GM21723 (cell line): ENCODE results near the gene PRR14.

Experiments used
- ATAC-seq: cut with Tn5 transposase; IDR thresholded peaks from one replicate; pipeline ENCODE4 v1.9.1; 2021; ENCODE audit warnings: mild to moderate bottlenecking, moderate library complexity; ENCODE audit not compliant: unreplicated experiment

PRR14 gene

DNA sequence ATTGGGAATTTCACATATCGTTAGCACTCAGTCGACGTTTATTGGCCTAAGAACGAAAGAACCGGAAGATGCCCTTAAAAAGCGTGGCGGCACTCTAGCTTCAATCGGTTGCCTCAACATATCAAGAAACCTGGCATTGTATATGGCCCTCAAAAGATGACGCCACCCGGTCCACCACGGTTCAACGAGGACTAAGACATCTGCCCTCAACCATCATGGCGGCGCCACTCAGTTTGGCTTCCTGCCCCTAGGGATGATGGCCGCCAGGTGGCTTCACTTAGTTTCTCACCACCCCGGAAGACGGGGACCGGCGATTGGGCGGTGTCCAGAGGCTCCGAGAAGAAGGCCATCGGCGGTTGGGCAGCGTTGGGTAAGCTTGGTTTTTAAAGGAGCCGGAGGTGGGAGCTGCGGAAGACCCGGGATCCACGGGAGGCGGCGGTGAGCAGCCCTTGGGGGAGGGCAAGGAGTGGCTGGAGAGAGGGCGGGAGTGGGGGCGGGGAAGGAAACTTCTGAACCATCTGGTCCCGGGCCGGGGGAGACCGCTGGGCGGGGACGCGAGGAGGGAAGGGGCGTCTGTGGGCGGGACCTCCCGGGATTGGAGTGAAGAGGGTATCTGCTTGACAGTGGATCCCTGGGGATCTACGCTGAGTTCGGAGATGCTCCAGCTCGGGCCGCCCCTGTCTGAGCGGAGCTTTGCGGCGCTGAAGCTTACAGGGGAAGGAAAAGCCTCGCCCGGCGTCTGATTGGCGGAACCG is at the start of gene PRR14:
Gene PRR14 (plus strand): TSS at position 592 of the 755 bp plus-strand sequence. CDS start 686 bp downstream, outside the sequence.
- peak; percentile 72 for ATAC-seq

DNA sequence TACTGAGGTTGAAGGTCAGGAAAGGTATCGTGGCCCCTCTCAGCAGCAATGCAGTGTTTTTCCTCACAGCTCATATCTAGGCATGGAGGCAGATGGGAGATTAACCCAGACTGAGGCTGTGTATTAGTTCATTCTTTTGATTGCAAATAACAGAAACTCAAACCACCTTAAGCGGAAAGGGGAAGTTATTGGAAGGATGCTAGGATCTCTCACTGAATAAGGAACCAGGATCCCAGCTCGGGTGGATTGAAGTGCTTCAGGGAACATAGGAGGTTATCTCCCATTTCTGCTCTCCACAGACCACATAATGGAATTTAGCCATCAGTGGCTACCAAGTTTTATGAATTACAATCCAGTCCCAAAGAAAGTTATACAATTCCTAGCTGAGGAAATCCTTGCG is 48.8 kb upstream of the PRR14 start:
- ATAC-seq = no peak

DNA sequence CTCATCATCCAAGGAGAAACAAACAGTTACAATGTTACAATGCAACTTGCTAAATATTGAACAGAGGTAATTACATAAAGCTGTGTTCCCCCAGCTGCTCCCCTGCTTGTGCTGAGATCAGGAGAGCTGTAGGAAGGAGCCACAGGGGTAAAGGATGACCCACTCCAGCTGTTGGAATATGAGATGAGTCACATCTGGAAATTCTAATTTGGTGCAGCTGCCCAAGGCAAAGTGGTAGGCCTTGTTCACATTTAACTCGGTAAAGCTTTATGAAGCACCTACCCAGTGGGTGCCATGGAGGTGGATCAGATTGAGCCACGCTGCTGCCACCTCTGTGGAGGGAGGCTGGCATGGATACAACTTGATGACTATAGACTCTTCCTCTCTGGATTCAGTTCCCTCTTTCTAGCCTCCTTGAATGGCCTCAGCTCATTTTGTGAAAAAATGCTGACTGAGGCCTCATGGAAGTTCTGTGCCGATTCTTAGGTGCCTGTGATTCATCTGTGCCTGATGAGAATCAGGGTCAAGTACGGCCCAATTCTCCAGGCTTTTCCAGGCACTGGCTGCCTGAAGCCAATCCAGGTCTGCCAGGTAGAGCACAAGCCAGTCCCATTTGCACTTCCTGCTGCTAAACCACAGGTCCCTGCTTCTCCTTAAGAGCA is 48.0 kb upstream of the PRR14 start:
- no peak for ATAC-seq

DNA sequence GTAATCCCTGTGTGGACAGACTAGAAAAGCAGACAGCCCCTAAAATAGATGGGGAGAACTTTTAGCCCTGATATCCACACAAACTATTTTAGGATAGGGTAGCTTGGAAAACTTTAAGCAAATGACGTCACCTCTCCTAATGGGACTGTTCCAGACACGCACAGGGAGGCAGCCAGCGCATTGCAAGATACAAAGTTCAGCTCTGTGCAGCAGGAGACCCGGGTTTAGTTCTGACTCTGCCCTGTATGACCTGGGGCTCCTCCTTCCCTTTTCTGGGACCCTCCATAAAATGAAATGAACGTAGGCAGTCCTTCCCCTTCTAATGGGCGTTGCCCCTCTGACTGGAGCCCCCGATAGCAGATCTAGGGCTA is 46.8 kb upstream of the PRR14 start:
- no peak for ATAC-seq

DNA sequence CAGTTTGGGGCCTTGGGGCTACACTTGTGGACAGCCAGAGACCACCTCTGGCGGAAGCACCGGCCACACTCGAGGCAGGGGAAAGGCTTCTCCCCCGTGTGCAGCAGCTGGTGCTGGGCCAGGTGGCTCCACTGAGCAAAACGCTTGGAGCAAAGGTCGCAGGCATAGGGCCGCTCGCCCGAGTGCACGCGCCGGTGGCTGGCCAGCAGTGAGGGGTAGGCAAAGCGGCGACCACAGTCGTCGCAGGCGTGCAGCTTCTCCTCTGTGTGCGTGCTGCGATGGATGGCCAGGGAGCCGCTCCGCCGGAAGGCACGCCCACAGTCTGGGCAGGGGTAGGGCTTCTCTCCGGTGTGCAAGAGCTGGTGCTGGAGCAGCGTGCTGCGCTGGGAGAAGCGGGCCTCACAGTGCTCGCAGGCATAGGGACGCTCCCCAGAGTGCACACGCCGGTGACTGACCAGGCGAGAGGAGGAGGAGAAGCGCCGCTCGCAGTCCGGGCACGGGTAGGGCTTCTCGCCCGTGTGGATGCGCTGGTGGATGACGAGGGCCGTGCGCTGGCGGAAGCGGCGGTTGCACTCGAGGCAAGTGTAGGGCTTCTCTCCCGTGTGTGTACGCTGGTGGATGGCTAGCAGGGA is 46.3 kb upstream of the PRR14 start:
- no peak for ATAC-seq

DNA sequence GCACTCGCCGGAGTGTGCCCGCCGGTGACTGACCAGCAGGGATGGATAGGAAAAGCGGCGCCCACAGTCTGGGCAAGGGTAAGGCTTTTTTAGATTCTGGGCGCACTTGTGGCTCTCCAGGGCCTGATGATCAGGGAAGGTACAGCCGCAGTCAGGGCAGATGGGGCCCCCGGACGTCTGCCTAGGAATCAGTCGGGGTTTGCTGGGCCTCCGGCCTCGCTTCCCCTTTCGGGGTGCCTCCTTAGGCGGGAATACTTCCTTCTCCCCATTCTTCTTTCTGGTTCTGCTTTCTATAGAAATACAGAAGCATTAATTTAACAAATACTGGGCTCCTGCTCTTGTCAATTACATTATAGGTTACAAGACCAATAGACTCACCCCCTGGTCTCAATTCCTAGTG is 45.6 kb upstream of the PRR14 start:
- ATAC-seq = no peak

DNA sequence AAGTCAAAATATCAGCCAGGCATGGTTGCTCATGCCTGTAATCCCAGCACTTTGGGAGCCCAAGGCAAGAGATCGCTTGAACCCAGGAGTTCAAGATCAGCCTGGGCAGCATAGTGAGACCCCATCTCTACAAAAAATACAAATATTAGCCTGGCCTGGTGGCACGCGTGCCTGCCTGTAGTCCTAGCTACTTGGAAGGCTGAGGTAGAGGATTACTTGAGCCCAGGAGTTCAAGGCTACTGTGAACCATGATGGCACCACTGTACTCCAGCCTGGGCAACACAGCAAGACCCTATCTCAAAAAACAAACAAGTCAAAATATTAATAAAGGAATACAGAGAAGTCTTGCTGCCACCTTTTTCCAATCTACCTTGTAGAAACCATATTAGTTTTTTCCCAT is 44.8 kb upstream of the PRR14 start:
- ATAC-seq = no peak

DNA sequence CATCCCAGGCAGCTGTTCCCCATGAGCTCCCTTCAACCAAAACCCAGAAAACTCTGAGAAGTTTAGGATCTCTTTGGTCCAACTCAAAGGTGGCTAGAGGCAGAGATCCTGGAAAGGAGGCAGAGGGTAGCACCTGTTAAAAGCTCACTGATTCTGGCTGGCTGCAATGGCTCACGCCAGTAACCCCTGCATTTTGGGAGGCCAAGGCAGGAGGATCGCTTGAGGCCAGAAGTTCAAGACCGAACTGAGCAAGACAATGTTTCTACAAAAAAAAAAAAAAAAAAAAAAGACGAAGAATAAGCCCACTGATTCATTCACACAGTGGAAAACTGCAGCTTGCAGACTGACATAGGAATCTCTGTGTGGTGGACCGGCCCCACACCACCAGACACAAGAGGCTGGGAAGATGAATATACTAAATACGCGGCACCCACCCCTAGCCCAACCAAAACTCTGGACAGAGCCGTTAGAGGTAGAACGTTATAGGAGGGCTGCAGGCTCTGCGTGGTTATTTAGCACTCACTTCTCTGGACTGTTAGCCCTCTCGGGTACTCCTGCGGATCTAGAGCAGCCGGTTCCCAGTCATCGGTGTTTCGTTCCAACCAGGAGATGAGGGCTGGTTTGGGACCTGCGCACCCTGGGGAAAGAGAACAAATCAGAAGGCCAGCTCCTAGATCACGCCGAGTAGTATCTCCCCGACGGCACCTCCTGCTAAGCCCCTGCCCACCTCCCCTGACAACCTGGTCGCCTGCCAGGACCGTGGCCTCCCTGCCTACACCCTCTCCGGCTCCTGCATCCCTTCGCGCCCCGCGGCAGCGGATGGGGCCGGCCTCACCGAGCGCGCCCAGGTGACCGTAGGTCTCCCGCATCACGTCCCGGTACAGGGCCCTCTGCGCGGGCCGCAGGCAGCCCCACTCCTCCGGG is 41.5 kb upstream of the PRR14 start:
- peak; percentile 41 for ATAC-seq

DNA sequence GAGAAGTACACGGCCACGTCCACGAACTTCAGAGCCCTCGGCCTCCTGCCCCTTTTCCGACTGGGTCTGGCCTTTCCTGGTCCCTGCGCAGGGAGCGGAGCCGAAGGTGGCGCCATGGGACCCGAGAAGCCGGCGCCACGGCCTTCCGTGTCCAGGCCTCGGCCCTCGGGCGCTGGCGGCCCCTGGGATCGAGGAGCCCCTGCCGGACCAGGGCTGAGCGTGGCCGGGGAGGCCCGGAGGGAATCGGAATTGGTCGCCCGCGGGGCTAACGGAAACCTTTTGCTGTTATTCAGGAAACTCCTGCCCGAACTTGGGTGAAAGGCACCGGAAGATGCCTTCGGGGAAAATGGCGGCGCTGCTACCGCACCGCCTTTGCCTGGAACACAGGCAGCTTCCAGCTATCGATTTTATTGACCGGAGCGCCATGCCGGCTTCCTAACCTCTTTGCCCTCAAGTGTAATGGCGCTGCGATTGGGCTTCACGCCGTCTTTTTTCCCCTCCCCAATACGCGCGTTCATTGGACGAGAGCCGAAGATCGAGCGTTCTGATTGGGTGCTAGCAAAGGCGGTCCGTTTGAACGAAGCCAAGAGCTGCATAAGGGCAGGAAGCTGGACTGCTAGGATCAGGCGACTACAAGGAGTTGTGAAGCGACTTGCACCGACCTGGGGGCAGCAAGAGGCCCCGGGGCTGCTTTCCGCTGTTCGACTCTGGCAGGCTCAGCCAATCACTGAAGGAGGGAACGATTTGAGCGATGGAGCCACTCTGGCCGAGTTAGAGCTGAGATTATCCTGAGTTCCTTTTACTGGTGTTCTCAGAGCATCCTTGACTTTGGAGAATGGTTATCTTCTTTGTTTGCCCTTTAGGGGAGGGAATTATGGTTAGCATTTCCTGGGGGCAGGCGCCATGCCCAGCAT is 40.6 kb upstream of the PRR14 start, which contains the start of gene ZNF689:
Gene ZNF689 (minus strand): TSS at position 464 of the 914 bp plus-strand sequence. CDS start 348 bp downstream, at position 116.
- peak; percentile 84 for ATAC-seq

DNA sequence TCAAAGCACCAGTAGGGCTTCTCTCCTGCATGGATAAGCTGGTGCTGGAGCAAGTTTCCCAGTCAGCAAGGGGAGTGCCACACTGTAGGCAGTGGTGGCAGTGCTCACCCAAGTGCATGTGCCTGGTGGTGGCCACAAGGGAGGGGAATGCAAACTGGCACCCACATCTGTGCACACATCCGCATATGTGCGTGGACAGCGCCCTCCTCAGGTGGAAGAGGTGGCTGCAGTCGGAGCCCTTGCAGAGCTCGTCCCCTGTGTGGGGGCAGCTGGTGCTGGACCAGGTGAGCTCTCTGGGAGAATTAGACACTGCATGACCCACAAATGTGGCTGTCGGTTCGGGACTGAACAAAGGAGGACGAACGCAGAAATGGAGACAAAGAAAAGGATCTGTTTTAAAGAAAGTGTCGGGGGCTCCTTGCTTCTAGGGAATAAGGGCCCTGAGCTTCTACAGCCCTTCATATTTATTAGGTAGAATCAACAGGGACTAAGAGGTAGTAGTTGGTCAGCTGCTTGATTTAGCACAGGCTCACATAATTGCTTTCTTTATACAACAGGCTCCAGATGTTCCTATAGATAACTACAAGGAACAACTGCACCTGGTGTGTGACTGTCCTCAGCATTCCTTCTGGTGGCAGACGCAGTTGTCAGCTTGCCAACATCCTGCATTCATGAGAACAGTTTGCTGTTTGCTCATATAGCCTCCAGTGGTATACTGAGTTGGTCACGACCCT is 35.2 kb upstream of the PRR14 start:
- ATAC-seq = peak; percentile 62

DNA sequence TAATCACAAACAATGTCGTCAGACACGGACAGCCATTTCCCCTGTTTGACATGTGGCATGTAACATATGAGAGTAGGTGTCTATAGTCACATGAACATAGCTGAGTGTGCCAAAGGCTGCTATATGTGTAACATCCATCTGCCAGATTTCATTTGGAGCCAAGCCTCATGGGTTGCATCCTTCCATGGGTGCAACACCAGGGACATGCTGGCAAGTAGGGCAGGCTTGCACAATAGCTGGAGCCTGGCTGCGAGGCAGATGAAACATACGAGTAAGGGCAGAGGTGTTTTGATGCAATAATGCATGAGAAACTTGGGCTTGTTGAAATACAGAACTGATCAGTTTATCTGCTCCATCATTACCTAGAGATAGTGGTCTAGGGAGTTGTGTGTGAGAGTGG is 31.6 kb upstream of the PRR14 start:
- no peak for ATAC-seq

DNA sequence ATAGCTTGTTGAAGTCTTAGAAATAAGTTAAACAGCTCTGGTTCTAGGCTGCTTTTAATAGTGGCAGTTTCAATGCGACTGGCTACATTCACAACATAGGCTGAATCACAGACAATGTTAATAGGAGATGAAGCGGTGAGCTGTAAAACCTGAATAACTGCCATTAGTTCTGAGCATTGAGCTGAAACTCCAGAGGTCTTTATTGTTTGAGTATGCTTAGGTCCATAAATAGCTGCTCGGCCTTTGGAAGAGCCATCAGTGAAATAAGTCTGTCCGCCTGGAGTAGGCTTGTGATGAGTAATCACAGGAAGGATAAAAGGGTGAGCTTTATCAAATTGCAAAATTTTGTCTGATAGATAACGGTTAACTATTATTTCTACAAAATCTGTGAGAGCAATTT is 31.1 kb upstream of the PRR14 start:
- no peak for ATAC-seq

DNA sequence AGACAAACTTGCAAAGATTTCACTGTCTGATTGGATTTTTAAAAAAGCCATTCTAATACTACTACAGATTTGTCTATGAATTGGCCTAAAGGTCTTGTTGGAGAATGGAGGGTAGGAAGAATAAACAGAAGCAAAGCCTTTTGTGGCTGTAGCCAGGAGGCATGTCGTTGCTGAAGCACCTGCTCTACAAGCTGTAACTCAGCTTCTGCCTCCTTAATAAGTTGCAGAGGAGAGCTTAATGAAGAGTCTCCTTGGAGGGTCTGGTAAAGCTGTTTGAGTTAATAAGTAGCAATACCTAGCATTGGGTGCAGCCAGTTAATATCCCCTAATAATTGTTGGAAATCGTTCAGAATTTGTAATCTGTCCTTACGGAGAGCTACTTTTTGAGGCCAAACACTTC is 30.6 kb upstream of the PRR14 start:
- ATAC-seq = no peak

DNA sequence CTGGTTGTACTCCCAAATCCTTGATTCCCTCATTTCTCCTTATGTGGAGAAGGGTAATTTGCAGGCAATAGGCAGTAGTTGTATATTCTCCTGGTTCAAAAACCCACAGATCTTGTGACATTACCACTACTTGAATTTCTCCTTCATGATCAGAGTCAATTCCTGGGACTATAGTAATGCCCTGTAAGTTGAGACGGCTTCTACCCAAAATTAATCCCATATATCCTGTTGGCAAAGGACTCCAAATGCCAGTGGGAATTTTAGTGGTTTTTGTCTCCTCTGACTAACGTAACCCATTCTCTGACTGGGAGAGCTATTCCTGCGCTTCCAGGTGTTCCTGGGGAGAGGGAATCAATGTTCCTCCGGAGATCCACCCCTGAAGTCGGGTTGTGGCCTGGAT is 29.0 kb upstream of the PRR14 start:
- no peak for ATAC-seq

DNA sequence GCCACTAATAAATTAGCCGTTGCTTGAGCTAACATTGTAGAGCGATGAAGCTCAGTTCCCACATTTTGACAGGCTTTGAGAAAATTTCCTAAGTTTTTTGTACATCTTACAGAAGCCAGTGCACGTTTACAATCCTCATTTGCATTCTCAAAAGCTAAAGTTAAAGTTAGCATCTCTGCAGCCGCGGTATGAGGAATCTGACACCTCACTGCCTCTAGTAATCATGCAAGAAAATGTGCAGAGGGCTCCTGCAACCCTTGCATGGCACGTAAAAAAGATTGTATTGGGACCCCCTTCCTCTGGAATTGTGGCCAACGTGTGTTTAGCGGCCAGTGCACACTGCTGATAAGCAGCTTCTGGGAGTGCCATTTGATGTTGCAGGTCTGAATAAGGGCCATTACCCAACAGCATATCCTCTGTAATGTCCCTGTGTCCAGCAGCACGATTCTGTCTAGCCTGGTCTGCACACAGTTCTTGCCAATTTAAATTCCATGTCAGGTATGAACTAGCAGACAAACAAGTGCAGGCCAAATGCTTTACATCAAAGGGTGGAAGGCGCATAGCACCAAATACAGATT is 28.2 kb upstream of the PRR14 start:
- no peak for ATAC-seq

DNA sequence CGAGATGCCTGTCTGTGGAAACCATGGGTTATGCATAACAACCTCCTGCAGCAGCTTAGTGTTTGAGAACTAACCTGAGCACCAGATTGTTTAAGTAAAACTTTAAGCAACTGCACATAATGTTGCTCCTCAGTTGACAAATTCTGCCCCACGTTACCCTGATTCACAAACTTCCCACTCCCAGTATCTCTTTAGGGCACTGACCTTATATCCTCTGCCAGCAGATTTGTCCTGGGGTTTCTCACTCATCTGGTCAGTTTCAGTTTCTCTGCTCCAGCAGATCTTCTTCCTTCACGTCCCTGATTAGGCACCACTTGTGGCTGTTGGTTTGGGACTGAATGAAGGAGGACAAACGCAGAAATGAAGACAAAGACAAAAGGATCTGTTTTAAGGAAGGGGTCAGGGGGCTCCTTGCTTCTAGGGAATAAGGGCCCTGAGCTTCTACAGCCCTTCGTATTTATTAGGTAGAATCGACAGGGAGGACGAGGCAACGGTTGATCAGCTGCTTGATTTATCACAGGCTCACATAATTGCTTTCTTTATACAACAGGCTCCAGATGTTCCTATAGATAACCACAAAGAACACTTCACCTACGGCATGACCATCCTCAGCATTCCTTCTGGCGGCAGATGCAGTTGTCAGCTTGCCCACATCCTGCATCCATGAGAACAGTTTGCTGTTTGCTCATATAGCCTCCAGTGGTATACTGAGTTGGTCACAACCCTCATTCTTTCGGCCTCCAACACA is 27.1 kb upstream of the PRR14 start:
- no peak for ATAC-seq

DNA sequence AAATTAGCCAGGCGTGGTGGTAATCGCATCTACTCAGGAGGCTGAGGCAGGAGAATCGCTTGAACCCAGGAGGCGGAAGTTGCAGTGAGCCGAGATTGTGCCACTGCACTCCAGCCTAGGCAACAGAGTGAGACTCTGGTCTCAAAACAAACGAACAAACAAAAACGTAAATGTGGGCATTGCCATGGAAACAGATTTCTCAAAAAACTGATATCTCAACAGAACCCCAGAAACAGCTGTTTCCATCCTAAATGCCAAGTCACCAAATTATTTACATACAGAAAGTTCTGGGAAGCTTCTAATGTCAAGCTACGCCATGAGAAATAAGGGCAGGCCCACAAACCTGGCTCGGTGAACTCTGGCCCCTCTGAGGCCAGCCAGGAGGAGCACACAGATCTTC is 24.5 kb upstream of the PRR14 start:
- ATAC-seq = no peak
